Activated effector memory CD4-positive, alpha-beta T cell treated with Interleukin-2 at 50 U/mL for 16 hours (primary cell): ENCODE data around the gene PAN3.
"Not testable (repeated sequence)": the region's sequence is repeated elsewhere in the genome, so short reads cannot be mapped to it uniquely, and the experiment has no call there.

ENCODE experiments used
- DNase-seq: peaks from one replicate; pipeline ENCODE4 v3.0.0-alpha.2; 2020

The PAN3 gene

GRCh38 chr13:28138756-28139470 lies 568 bp downstream of the PAN3 start:
- DNase-seq = peak; percentile 80

- DNase-seq = no peak
These were observed 2.2 kb downstream of the PAN3 start for GRCh38 chr13:28140433-28141125.

- DNase-seq = not testable (repeated sequence)
These were observed 3.2 kb downstream of the PAN3 start for GRCh38 chr13:28141542-28141941.

- no peak for DNase-seq
These were observed 6.7 kb downstream of the PAN3 start for GRCh38 chr13:28145049-28145448.

DNA sequence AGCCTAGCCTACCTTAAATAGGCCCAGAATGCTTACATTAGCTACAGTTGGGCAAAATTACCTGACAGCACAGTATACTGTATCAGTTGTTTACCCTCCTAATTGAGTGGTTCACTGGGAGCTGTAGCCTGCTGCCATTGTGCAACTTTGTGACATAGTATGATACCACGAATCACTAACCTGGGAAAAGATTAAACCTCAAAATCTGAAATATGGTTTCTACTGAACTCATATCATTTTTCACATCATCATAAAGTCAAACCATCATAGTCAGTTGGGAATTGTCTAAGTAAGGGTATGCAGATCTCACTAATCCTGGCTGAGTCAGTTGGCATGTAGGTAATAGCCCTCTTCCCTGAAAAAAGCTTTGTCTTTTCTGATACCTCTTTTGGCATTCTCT lies 9.2 kb downstream of the PAN3 start:
- DNase-seq = no peak

- no peak for DNase-seq
These were observed 20.7 kb downstream of the PAN3 start for GRCh38 chr13:28159057-28159456.

DNA sequence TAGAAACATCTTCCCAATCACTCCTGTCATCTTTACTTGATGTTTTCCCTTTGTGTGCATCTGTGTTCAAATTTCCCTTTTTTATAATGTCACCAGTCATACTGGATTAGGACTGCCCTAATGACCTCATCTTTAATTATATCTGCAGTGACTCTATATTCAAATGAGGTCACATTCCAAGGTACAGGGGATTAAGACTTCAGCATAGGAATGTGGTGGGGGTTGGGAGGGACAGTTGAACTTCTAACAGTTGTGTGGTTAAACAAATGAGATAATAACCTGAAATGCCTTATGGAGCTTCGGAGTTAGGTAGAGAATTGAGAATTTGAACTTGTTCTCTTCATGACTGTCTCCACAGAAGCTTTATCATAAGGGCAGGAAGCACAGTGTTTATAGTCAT lies 23.0 kb downstream of the PAN3 start:
- DNase-seq = no peak

DNA sequence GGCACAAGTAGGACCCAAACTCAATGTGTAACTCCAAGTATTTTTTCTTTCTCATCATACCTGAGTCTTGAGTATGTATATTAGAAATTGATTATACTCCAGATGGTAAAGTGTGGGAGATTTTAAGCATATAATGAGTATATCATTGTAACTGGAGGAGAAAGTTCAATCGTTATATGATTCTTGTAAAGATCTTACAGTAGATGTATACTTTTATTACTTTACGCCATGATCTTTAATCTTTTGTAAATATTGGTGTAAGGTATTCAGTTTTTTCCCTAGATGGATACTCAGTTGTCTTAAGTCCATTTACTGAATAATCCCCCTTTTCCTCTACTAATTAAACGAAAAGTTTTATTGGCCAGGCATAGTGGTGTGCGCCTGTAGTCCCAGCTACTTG lies 25.2 kb downstream of the PAN3 start:
- DNase-seq = no peak

DNA sequence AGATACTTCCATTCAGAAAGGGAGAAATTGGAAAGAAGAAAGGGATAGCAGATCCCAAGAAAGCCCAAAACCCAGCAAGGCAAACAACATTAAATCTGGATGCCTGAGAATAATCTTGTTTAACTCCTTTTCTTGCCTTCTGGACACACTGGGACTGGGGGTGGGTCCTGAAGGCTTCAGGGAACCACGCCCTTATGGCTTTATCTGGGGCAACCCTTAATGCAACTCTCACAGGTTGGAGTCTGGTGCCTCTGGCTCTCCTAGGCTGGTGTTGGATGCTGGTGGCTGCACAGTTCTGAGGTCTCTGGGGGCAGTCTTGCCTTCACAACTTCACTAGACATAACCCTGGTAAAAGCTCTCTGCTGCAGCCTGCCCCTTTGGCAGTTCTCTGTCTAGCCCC lies 27.9 kb downstream of the PAN3 start:
- no peak for DNase-seq

DNA sequence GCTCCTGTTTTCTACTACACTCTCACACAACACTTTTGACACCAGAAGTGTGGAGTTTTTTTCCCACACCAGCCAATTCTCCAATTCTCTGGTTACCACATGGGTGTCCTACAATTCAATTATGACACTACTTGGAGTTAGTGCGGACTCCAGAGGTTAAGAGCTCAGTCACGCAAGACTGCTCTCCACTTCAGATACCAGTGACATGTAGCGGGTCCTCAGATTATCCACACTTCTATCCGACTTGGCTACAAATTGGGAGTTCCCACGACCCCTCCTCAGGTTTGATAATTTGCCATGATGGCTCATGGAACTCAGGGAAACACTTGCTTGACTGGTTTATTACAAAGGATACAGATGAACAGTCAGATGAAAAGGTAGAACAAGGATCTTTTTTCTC lies 32.9 kb downstream of the PAN3 start:
- no peak for DNase-seq

GRCh38 chr13:28172947-28173346 lies 34.6 kb downstream of the PAN3 start:
- DNase-seq = no peak

GRCh38 chr13:28173793-28174192 lies 35.4 kb downstream of the PAN3 start:
- DNase-seq = no peak

GRCh38 chr13:28177327-28177726 lies 39.0 kb downstream of the PAN3 start:
- no peak for DNase-seq

DNA sequence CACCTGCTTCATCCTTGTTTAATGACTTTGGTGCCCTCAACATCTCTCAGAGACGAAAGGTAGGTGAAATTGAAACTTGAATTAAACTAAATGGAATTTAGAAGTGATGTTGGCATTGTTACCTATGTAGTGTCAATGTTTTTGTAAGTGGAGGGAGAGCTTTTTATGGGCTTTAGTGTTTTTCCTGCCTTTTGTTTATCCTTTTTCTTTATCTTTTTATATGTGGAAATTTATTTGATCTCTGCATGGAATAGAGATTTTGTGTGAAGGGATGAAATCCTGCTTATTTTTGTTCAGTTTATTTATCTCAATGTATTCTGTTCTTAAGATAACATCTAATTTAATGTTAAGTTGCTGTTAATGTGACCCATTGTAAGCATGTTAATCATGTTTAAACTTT lies 39.5 kb downstream of the PAN3 start:
- DNase-seq = no peak

DNA sequence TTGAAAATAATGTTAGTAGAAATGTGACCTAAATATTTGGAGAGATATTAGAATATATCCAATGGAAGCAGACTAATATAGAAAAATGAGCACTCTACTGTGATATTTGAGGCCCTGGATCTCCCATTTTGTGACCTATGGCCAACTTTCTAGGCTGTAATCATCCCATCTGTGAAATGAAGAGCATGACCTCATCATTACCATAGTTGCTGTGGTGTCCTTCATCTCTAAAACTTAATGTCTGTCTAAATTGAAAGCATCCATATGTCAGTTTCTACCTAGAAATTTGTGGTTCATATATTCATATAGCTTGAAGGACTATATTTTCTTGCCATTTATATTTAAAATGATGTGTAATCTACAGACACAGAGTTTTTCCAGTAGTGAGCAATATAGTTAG lies 41.6 kb downstream of the PAN3 start:
- DNase-seq = no peak

- no peak for DNase-seq
These were observed 43.1 kb downstream of the PAN3 start for GRCh38 chr13:28181413-28181812.

DNA sequence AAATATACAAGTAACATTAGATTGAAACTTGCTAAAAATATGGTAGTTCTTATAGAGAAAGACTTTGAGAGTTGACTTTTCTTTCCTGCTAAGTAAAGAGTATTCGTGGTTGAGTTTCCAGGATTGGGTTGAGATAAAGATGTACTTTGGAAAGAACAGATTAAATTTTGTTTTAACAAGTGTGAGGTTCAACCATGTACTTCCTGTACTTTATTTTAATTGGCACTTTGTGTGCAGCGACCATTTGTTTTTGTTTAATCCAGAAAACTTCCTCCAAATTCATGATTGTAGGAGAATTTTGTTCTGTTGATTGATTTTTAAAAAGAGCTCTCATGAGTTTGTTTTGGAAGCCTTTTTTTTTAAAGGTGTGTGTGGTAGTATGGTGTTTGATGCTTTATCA lies 46.9 kb downstream of the PAN3 start:
- DNase-seq = no peak

GRCh38 chr13:28199089-28199488 lies 60.7 kb downstream of the PAN3 start:
- DNase-seq = no peak

DNA sequence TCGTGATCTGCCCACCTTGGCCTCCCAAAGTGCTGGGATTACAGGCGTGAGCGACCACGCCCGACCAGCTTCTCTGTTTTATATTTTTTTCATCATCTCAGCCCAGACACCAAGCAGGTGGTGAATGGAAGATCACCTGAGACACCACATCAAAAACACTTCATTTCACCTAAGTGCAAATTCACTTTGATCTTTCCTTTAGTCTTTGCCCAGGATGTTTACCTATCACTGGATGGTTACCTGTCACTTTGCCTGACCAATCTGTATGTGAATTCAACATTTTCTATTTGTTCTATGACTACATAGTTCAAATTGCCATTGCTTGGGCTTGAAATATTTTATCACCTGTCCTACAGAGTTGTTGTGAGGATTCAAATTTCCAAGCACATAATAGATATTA lies 65.7 kb downstream of the PAN3 start:
- DNase-seq = no peak

DNA sequence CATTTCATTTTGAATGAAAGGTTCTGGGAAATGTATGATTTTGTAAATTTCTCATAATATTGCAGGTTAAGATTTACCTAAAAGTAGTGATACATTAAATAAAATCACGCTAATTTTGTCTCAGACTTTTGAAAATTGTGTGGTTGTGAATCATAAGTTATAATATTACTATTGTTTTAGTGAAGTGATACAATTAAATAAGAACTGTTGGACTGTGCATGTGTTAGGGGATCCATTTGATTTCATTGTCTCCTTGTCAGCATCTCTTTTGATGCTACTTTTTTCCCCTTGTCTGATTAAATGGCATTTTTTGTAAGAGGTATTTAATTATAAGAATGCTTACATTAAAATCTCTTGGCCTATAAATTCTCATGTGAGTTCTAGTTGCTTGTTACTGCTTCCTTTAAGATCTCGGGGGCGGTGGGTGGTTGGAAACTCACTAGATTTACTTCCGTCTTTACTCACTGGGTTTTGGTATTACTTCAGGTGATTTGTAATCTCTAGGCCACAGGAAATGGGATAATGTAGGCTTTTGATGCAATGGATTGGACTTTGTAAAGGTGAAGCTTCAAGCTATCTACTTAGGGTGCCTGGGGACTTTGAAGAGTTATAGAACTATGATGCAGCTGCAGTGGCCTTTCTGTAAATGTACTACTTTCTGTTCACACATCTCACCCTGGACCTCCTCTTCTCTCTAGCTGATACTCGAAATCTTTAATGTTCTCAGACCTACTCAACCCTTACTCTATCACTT lies 66.5 kb downstream of the PAN3 start:
- DNase-seq = no peak

- DNase-seq = no peak
These were observed 80.3 kb downstream of the PAN3 start for GRCh38 chr13:28218679-28219078.

DNA sequence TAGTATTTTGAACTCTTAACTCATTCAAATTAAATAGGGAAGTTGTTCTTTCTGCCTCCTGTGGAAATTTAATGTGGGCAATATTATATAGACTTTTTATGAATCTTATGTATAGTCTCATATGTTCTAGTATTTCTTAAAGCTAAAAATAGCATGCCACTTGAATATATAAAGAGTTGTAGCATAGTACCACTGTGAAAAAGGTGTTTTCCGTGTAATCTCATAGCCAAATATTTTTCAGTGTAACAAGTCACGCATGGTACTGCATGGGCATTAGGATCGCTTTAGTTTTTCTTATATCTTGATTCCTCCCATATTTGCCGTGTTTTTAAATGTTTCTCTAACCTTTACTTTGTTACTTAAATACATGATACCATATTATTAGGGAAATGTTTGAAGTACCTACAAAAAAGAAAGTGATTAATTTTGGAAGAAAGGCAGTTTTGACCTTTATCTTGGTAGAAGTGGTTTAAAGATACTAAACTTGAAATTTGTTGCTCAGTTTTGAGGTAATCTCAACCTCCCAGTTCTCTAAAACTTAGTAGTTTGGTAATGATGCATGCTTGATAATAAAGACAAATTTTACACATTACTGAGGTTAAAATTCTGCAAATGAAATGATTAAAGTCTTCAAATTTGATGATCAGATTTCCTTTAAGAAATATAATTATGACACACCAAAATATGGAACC lies 81.2 kb downstream of the PAN3 start:
- DNase-seq = no peak

- no peak for DNase-seq
These were observed 81.8 kb downstream of the PAN3 start for GRCh38 chr13:28220166-28220565.
